H1 (cell line): Measurements from ENCODE around the gene KLHL2. TPM values are rescaled to one million over a fixed set of nuclear protein-coding genes. Genes with fewer than 3 reads are reported as not detected.

ENCODE experiments used
- CTCF ChIA-PET: fragments of 300-600 bp; sonication (Branson Sonifier 250); formaldehyde crosslinking; loops from one replicate; lab custom pipeline; 2021; ENCODE audit not compliant: partially characterized antibody; lab: Charles Lee
- POLR2A ChIA-PET: fragments of 300-600 bp; sonication (Branson Sonifier 250); formaldehyde crosslinking; loops from one replicate; lab custom pipeline; 2021; ENCODE audit warnings: inconsistent platforms; ENCODE audit not compliant: partially characterized antibody; lab: Charles Lee
- DNase-seq, 2 experiments: peaks; one replicate each; pipeline versions ENCODE4 v3.0.0 to v3.0.0-alpha.2; 2010 to 2022; ENCODE audit warnings: low spot score in 2 of 2, low read depth in 1 of 2, mixed read lengths in 1 of 2
- FAIRE-seq: peaks from 2 replicates; lab custom pipeline; 2011; peaks lifted over from hg19 to GRCh38; lab: Jason Lieb, UNC
- H2AFZ ChIP-seq: 2 replicates; pipeline ENCODE4 v1.8.1; 2012; ENCODE audit warnings: low read length, inconsistent platforms
- H2AK5ac ChIP-seq: 2 replicates; pipeline ENCODE4 v1.6.1; 2013; ENCODE audit warnings: low read depth, low read length
- H2BK120ac ChIP-seq: replicated peaks from 2 replicates; pipeline ENCODE3; 2013; ENCODE audit warnings: low read depth, low read length, inconsistent platforms
- H2BK12ac ChIP-seq: 2 replicates; pipeline ENCODE4 v1.6.1; 2013; ENCODE audit warnings: low read depth, low read length
- H2BK15ac ChIP-seq: 2 replicates; pipeline ENCODE4 v1.6.1; 2013; ENCODE audit warnings: low read length
- H2BK20ac ChIP-seq: 2 replicates; pipeline ENCODE4 v1.6.1; 2013; ENCODE audit warnings: low read length
- H2BK5ac ChIP-seq: 2 replicates; pipeline ENCODE4 v1.6.1; 2013; ENCODE audit warnings: low read depth, low read length
- H3K14ac ChIP-seq: 2 replicates; pipeline ENCODE4 v1.6.1; 2013; ENCODE audit warnings: inconsistent platforms; ENCODE audit not compliant: insufficient read length
- H3K18ac ChIP-seq: 2 replicates; pipeline ENCODE4 v1.6.1; 2013; ENCODE audit warnings: low read length; ENCODE audit errors: extremely low read depth
- H3K23ac ChIP-seq: 2 replicates; pipeline ENCODE4 v1.6.1; 2013; ENCODE audit warnings: inconsistent platforms; ENCODE audit not compliant: insufficient read length
- H3K23me2 ChIP-seq: 2 replicates; pipeline ENCODE4 v1.6.1; 2013; ENCODE audit warnings: low read depth, low read length
- H3K27ac ChIP-seq: 2 replicates; pipeline ENCODE4 v1.6.1; 2011; ENCODE audit warnings: low read depth, low read length, inconsistent platforms
- H3K27me3 ChIP-seq, 4 experiments: replicated peaks in 1 of 4; 1 replicate in 1 of 4; 2 replicates in 3 of 4; pipeline versions ENCODE4 v1.6.1 to v1.8.1; 2011 to 2013; ENCODE audit warnings: low read length in 3 of 4, mild to moderate bottlenecking in 3 of 4, inconsistent platforms in 2 of 4, mixed read lengths in 2 of 4, moderate library complexity in 1 of 4; ENCODE audit not compliant: control insufficient read depth in 3 of 4, insufficient read depth in 3 of 4; ENCODE audit errors: extremely low read depth in 1 of 4
- H3K36me3 ChIP-seq, 4 experiments: 2 replicates each; pipeline versions ENCODE4 v1.6.1 to v1.8.1; 2011 to 2013; ENCODE audit warnings: mild to moderate bottlenecking in 4 of 4, low read length in 3 of 4, moderate library complexity in 2 of 4, control low read depth in 1 of 4, inconsistent platforms in 1 of 4; ENCODE audit not compliant: insufficient read depth in 4 of 4, control insufficient read depth in 2 of 4
- H3K4ac ChIP-seq: replicated peaks from 2 replicates; pipeline ENCODE3; 2013; ENCODE audit warnings: low read length, low read depth, mixed read lengths, inconsistent platforms; ENCODE audit not compliant: insufficient read length
- H3K4me1 ChIP-seq, 4 experiments: replicated peaks in 1 of 4; 1 replicate in 1 of 4; 2 replicates in 3 of 4; pipeline versions ENCODE4 v1.6.1 to v1.8.1; 2011 to 2013; ENCODE audit warnings: low read length in 3 of 4, inconsistent platforms in 2 of 4, mixed read lengths in 1 of 4; ENCODE audit not compliant: insufficient read depth in 4 of 4, control insufficient read depth in 3 of 4
- H3K4me2 ChIP-seq, 2 experiments: 2 replicates each; pipeline versions ENCODE4 v1.6.1 to v1.8.1; 2011 to 2013; ENCODE audit warnings: low read depth in 2 of 2, low read length in 2 of 2, control low read depth in 1 of 2, inconsistent platforms in 1 of 2, mild to moderate bottlenecking in 1 of 2; ENCODE audit not compliant: insufficient read depth in 1 of 2
- H3K4me3 ChIP-seq, 4 experiments: fragments of 200-600, 300-600 bp in 1 of 4; sonication (generic), shearing (Covaris generic), sonication (Bioruptor Twin) in 1 of 4; 2 replicates each; pipeline versions ENCODE4 v1.5.1 to v1.8.1; 2011 to 2016; ENCODE audit warnings: low read length in 4 of 4, low read depth in 3 of 4, control low read depth in 2 of 4, inconsistent platforms in 2 of 4, mild to moderate bottlenecking in 2 of 4, mixed read lengths in 1 of 4, moderate library complexity in 1 of 4; ENCODE audit not compliant: insufficient read depth in 2 of 4; ENCODE audit errors: extremely low read depth in 1 of 4
- H3K56ac ChIP-seq: replicated peaks from 2 replicates; pipeline ENCODE3; 2013; ENCODE audit warnings: low read depth, mild to moderate bottlenecking, mixed read lengths, low read length, inconsistent platforms; ENCODE audit not compliant: insufficient read length
- H3K79me1 ChIP-seq: 2 replicates; pipeline ENCODE4 v1.6.1; 2013; ENCODE audit warnings: low read depth, low read length, control low read depth
- H3K79me2 ChIP-seq, 2 experiments: 2 replicates each; pipeline versions ENCODE4 v1.6.1 to v1.8.1; 2012 to 2013; ENCODE audit warnings: low read length in 2 of 2, mild to moderate bottlenecking in 2 of 2, inconsistent platforms in 1 of 2; ENCODE audit not compliant: insufficient read depth in 2 of 2, control insufficient read depth in 1 of 2
- H3K9ac ChIP-seq, 4 experiments: replicated peaks in 1 of 4; 1 replicate in 1 of 4; 2 replicates in 3 of 4; pipeline versions ENCODE4 v1.6.1 to v1.8.1; 2011 to 2013; ENCODE audit warnings: low read depth in 3 of 4, low read length in 3 of 4, control low read depth in 2 of 4, mild to moderate bottlenecking in 2 of 4, moderate library complexity in 2 of 4, inconsistent platforms in 1 of 4; ENCODE audit errors: extremely low read depth in 1 of 4
- H3K9me3 ChIP-seq, 2 experiments: 2 replicates each; pipeline versions ENCODE4 v1.6.1 to v1.8.1; 2012 to 2013; ENCODE audit warnings: mild to moderate bottlenecking in 2 of 2, moderate library complexity in 2 of 2, control low read depth in 1 of 2, inconsistent platforms in 1 of 2, low read depth in 1 of 2, low read length in 1 of 2, mixed read lengths in 1 of 2; ENCODE audit not compliant: insufficient read depth in 2 of 2
- H4K20me1 ChIP-seq, 2 experiments: replicated peaks in 1 of 2; 2 replicates each; pipeline versions ENCODE3 to v1.8.1; 2011 to 2013; ENCODE audit warnings: inconsistent platforms in 2 of 2, low read length in 2 of 2, mild to moderate bottlenecking in 1 of 2; ENCODE audit not compliant: insufficient read depth in 2 of 2, control insufficient read depth in 1 of 2
- H4K5ac ChIP-seq: 2 replicates; pipeline ENCODE4 v1.6.1; 2013; ENCODE audit warnings: low read length, low read depth, mixed read lengths, inconsistent platforms; ENCODE audit not compliant: insufficient read length
- H4K8ac ChIP-seq: 2 replicates; pipeline ENCODE4 v1.8.0; 2013; ENCODE audit warnings: mild to moderate bottlenecking, moderate library complexity, low read length, inconsistent platforms; ENCODE audit not compliant: insufficient read depth; ENCODE audit errors: extremely low read depth
- H4K91ac ChIP-seq: replicated peaks from 2 replicates; pipeline ENCODE3; 2013; ENCODE audit warnings: low read length, mixed read lengths, inconsistent platforms; ENCODE audit not compliant: insufficient read length
- BACH1 ChIP-seq: IDR thresholded peaks from 2 replicates; pipeline ENCODE4 v1.6.1; 2012; ENCODE audit warnings: low read length, improper control_type of control experiment
- GABPA ChIP-seq: IDR thresholded peaks from 2 replicates; pipeline ENCODE4 v1.6.1; 2011; ENCODE audit warnings: mild to moderate bottlenecking, low read length, moderate library complexity, borderline replicate concordance; ENCODE audit not compliant: insufficient read depth
- HDAC2 ChIP-seq, 2 experiments: fragments of 300-600 bp in 1 of 2; sonication (generic) in 1 of 2; IDR thresholded peaks; 2 replicates each; pipeline ENCODE4 v1.6.1; 2011 to 2012; ENCODE audit warnings: low read depth in 2 of 2, low read length in 2 of 2, mild to moderate bottlenecking in 2 of 2, moderate library complexity in 2 of 2, borderline replicate concordance in 1 of 2, inconsistent platforms in 1 of 2
- RBBP5 ChIP-seq: IDR thresholded peaks from 2 replicates; pipeline ENCODE4 v1.7.1; 2012; ENCODE audit warnings: low read depth, mild to moderate bottlenecking, inconsistent platforms, low read length, moderate library complexity, borderline replicate concordance
- RFX5 ChIP-seq: IDR thresholded peaks from 2 replicates; pipeline ENCODE4 v1.6.1; 2011; ENCODE audit warnings: low read depth, low read length, improper control_type of control experiment, borderline replicate concordance
- RNF2 ChIP-seq: fragments of 200-900, 300-1000 bp; sonication (generic); IDR thresholded peaks from 2 replicates; pipeline ENCODE4 v1.7.1; 2016; ENCODE audit warnings: borderline replicate concordance, low read depth, mild to moderate bottlenecking, antibody characterized with exemption, low read length; ENCODE audit not compliant: poor library complexity, severe bottlenecking; ENCODE audit errors: missing control alignments
- RXRA ChIP-seq: IDR thresholded peaks from 2 replicates; pipeline ENCODE4 v1.6.1; 2011; ENCODE audit warnings: low read depth, mild to moderate bottlenecking, low read length, moderate library complexity; ENCODE audit not compliant: insufficient read depth
- SRF ChIP-seq: IDR thresholded peaks from 2 replicates; pipeline ENCODE4 v1.6.1; 2011; ENCODE audit warnings: mild to moderate bottlenecking, low read depth, low read length, moderate library complexity
- TAF1 ChIP-seq: IDR thresholded peaks from 2 replicates; pipeline ENCODE4 v1.6.1; 2011; ENCODE audit warnings: mild to moderate bottlenecking, low read depth, low read length
- TAF7 ChIP-seq: optimal IDR thresholded peaks from 2 replicates; pipeline ENCODE3; 2011; ENCODE audit warnings: low read depth, mild to moderate bottlenecking, inconsistent platforms, low read length, moderate library complexity, borderline replicate concordance
- TCF12 ChIP-seq: IDR thresholded peaks from 2 replicates; pipeline ENCODE4 v1.6.1; 2011; ENCODE audit warnings: low read depth, mild to moderate bottlenecking, low read length
- ZNF274 ChIP-seq: IDR thresholded peaks from 2 replicates; pipeline ENCODE4 v1.7.0; 2012; ENCODE audit warnings: low read length, borderline replicate concordance; ENCODE audit errors: extremely low read depth
- WGBS, 2 experiments: shearing (Covaris generic) in 1 of 2; methylation state at CpG; one replicate each; pipeline versions ENCODE4 v1.1.6 to v1.1.7; 2013 to 2015; ENCODE audit warnings: low lambda C conversion rate in 2 of 2, mixed read lengths in 2 of 2, inconsistent platforms in 1 of 2, low coverage in 1 of 2, missing lambda C conversion rate in 1 of 2; ENCODE audit not compliant: insufficient replicate concordance in 2 of 2, insufficient coverage in 1 of 2, insufficient read length in 1 of 2; ENCODE audit errors: extremely low coverage in 1 of 2, missing lambda C conversion rate in 1 of 2; 5-methylcytosine and 5-hydroxymethylcytosine counted together
- polyA plus RNA-seq, 7 experiments: library from polyadenylated mRNA; depleted of rRNA in 3 of 7; stranded (reverse) in 5 of 7; unstranded in 2 of 7; fragments of >200 nt in 5 of 7; fragments of 200-250 nt in 2 of 7; gene quantifications; 1 replicate in 5 of 7; 2 replicates in 1 of 7; 4 replicates in 1 of 7; pipeline versions ENCODE4 v1.2.1 to v1.2.3, GENCODE V29; 2011 to 2013; ENCODE audit warnings: missing spikeins in 2 of 7, mixed read lengths in 2 of 7
- total RNA-seq: library from RNA; stranded (reverse); fragmentation: NEBNext Ultra II Directional; extraction: Animal tissue kit (Norgen Biotek cat#: 25700); gene quantifications from 2 replicates; pipeline ENCODE4 v1.2.1, GENCODE V29; 2021
- TF ChIP-seq, protein P1 (sequence below): IDR thresholded peaks from 2 replicates; pipeline ENCODE4 v1.6.1; 2011; ENCODE audit warnings: low read depth, mild to moderate bottlenecking, low read length; ENCODE audit not compliant: insufficient read depth

Gene KLHL2
- total and polyA plus RNA-seq, 2 of the 8 experiments (the other 6 are each of a cell fraction or from before 2014, with no cell fraction given): 5.2 to 12.0 TPM

DNA sequence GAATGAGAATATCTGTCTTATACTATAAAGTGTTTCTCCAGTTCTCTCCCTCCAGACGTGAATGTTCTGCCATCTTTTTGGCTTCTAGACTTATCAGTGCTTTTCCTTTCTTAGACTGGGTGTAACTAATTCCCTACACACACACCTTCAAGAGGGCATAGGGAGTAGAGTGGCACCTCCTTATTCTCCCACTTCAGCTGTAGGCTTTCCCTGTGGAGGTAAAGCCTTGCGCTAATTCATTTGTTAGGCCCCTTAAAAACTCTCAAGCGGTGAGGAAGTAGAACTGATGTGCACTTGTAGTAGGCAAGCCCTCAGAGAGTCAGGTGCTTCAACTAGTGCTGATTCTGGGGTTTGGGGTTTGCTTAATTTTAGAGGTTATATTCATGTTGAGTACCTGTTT is 10.0 kb downstream of the KLHL2 start:
- no peaks in the 10 kb centered on the region for H4K20me1 ChIP-seq
- no peak overlapping the region for H3K18ac ChIP-seq
- H2BK20ac ChIP-seq: no peak overlapping the region
- H4K8ac ChIP-seq: no peak overlapping the region
- FAIRE-seq (no peak), DNase-seq (no peak)
- H2AK5ac ChIP-seq: no peak overlapping the region
- WGBS, 2 experiments: 98% methylated on average over 3 of the region's 3 CpGs; no CpG with 5 or more reads in 1 of the 2 experiments
- H3K27me3 ChIP-seq: no peaks in the 10 kb centered on the region
- no peak overlapping the region for H3K4me3 ChIP-seq
- no peak overlapping the region for H2AFZ ChIP-seq
- H3K4ac ChIP-seq: no peak overlapping the region
- peaks cover 0 to 3% (median under 1%) of the 10 kb centered on the region in 4 experiments; a peak in 2 of 7 replicates for H3K4me1 ChIP-seq
- H3K4me2 ChIP-seq: no peak overlapping the region
- no peak overlapping the region for H3K14ac ChIP-seq
- H3K27ac ChIP-seq: no peak overlapping the region
- no peak overlapping the region for H3K9ac ChIP-seq
- no peak overlapping the region for H3K23ac ChIP-seq
- H3K9me3 ChIP-seq: no peaks in the 10 kb centered on the region
- no peak overlapping the region for H2BK120ac ChIP-seq
- no peak overlapping the region for H4K91ac ChIP-seq
- no peak overlapping the region for H2BK12ac ChIP-seq
- POLR2A ChIA-PET: no interaction called here
- no peak overlapping the region for H4K5ac ChIP-seq
- H2BK15ac ChIP-seq: no peak overlapping the region
- H3K23me2 ChIP-seq: no peaks in the 10 kb centered on the region
- H3K56ac ChIP-seq: no peak overlapping the region
- CTCF ChIA-PET: interaction anchor here (1.2 kb wide), 1 partner anchor 86 kb away, joined by 3 read pairs; no protein-coding TSS in a partner anchor
- H3K36me3 ChIP-seq: no peaks in the 10 kb centered on the region
- peaks cover 0 to 27% of the 10 kb centered on the region in 2 experiments; a peak in 2 of 4 replicates for H3K79me2 ChIP-seq
- H3K79me1 ChIP-seq: no peaks in the 10 kb centered on the region
- H2BK5ac ChIP-seq: no peak overlapping the region
- no peak for TF ChIP-seq RXRA
- no peak for TF ChIP-seq TCF12
- TF ChIP-seq TAF7: no peak
- no peak for TF ChIP-seq SRF
- no peak for TF ChIP-seq RNF2
- TF ChIP-seq, protein P1, sequence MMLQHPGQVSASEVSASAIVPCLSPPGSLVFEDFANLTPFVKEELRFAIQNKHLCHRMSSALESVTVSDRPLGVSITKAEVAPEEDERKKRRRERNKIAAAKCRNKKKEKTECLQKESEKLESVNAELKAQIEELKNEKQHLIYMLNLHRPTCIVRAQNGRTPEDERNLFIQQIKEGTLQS: no peak
- no peak for TF ChIP-seq HDAC2 (IDR thresholded peaks at IDR 0.05; ENCODE audit: borderline replicate concordance in 1 of 2, low read depth in 2 of 2, low read length in 2 of 2)
- TF ChIP-seq RBBP5: no peak
- no peak for TF ChIP-seq TAF1
- TF ChIP-seq BACH1: no peak
- no peak for TF ChIP-seq GABPA
- TF ChIP-seq RFX5: no peak
- TF ChIP-seq ZNF274: no peak
